ENCODE results near the gene TASL. TPM values are rescaled to one million over a fixed set of nuclear protein-coding genes. Genes with fewer than 3 reads are reported as not detected.

The TASL gene
- total RNA-seq, 1 donor from 2014 or later = not detected

GRCh38 chrX:30533266-30533665, 44.3 kb downstream of the TASL start:
- Mint-ChIP-seq H3K4me3 (ENCODE audit: unreplicated experiment) (no peak overlapping the region), H3K36me3 (ENCODE audit: unreplicated experiment) (no peaks in the 10 kb centered on the region), H3K27ac (ENCODE audit: unreplicated experiment) (no peak overlapping the region), H3K27me3 (ENCODE audit: unreplicated experiment) (no peaks in the 10 kb centered on the region), H3K9me3 (ENCODE audit: unreplicated experiment) (no peaks in the 10 kb centered on the region), H3K4me1 (ENCODE audit: low read depth, unreplicated experiment) (no peaks in the 10 kb centered on the region)
- no peak for DNase-seq
- TF ChIP-seq CTCF (IDR thresholded peaks at IDR 0.05; ENCODE audit: partially characterized antibody, unreplicated experiment) = no peak

DNA sequence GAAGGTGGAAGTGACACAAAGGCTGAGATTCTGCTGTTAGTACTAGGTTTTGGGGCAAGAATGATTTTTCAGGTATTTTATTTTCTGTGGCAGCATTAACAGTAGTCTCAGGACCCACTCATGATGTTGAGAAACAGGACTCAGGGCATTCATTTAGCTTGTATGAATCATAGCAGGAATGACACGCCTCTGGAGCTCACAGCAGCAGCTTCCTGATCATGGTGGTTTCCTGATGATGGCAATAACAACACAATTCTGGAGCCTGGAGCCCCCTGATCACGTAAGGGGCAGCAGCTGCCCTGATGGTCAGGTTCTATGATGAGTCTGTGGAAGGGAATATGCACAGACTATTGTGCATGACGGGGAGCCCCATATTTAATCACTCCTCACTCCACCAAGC, 47.0 kb downstream of the TASL start:
- H3K27me3 Mint-ChIP-seq (ENCODE audit: unreplicated experiment) = no peaks in the 10 kb centered on the region
- DNase-seq = no peak
- no peak for TF ChIP-seq CTCF (IDR thresholded peaks at IDR 0.05; ENCODE audit: partially characterized antibody, unreplicated experiment)
- H3K36me3 Mint-ChIP-seq (ENCODE audit: unreplicated experiment) = no peaks in the 10 kb centered on the region
- no peaks in the 10 kb centered on the region for H3K9me3 Mint-ChIP-seq (ENCODE audit: unreplicated experiment)
- no peaks in the 10 kb centered on the region for H3K4me1 Mint-ChIP-seq (ENCODE audit: low read depth, unreplicated experiment)
- no peak overlapping the region for H3K4me3 Mint-ChIP-seq (ENCODE audit: unreplicated experiment)
- H3K27ac Mint-ChIP-seq (ENCODE audit: unreplicated experiment) = no peak overlapping the region

GRCh38 chrX:30525732-30526131, 51.8 kb downstream of the TASL start:
- no peaks in the 10 kb centered on the region for H3K27me3 Mint-ChIP-seq (ENCODE audit: unreplicated experiment)
- no peak overlapping the region for H3K4me3 Mint-ChIP-seq (ENCODE audit: unreplicated experiment)
- no peak for TF ChIP-seq CTCF (IDR thresholded peaks at IDR 0.05; ENCODE audit: partially characterized antibody, unreplicated experiment)
- H3K9me3 Mint-ChIP-seq (ENCODE audit: unreplicated experiment) = no peaks in the 10 kb centered on the region
- H3K27ac Mint-ChIP-seq (ENCODE audit: unreplicated experiment) = no peak overlapping the region
- no peaks in the 10 kb centered on the region for H3K36me3 Mint-ChIP-seq (ENCODE audit: unreplicated experiment)
- H3K4me1 Mint-ChIP-seq (ENCODE audit: low read depth, unreplicated experiment) = no peaks in the 10 kb centered on the region
- no peak for DNase-seq

DNA sequence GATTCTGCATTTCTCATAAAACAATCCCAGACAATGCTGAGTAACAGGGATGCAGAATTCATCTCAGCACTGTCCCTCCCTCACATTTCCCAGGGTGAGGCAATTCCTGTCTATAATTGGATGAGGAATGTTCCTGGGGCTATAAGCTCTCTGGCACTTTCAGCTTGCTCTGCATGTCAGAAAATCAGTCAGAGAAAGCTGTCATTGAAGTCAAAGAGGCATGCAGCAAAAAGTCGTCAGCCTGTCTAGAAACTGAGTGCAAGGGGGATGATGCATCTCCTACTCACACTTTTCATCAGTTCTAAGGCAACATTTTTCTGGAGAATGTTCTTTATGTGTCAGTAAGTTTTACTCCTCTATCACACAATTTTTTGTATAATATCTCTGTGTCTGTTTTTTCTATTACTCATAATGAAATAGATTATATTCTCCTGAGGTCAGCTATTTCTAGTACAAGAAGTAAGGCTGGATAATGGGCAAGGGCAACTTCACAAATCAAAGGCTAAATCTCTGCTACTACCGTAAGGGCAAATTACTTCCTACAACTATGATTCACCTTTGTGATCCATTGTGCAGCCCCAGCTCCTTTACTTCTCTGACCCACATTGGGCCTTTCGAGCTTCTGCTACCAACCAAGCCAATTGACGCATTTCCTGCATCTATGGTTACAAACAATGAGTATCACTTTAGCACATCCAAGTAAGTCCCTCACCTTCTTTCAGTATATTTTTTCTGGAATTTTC, 56.0 kb downstream of the TASL start:
- DNase-seq = no peak
- Mint-ChIP-seq H3K36me3 (ENCODE audit: unreplicated experiment) (no peaks in the 10 kb centered on the region), H3K27me3 (ENCODE audit: unreplicated experiment) (no peaks in the 10 kb centered on the region), H3K4me3 (ENCODE audit: unreplicated experiment) (no peak overlapping the region), H3K9me3 (ENCODE audit: unreplicated experiment) (no peaks in the 10 kb centered on the region), H3K4me1 (ENCODE audit: low read depth, unreplicated experiment) (no peaks in the 10 kb centered on the region), H3K27ac (ENCODE audit: unreplicated experiment) (no peak overlapping the region)
- no peak for TF ChIP-seq CTCF (IDR thresholded peaks at IDR 0.05; ENCODE audit: partially characterized antibody, unreplicated experiment)

GRCh38 chrX:30513284-30513683, 64.3 kb downstream of the TASL start:
- H3K4me3 Mint-ChIP-seq (ENCODE audit: unreplicated experiment) = no peak overlapping the region
- H3K4me1 Mint-ChIP-seq (ENCODE audit: low read depth, unreplicated experiment) = no peaks in the 10 kb centered on the region
- peaks cover 1% of the 10 kb centered on the region for H3K9me3 Mint-ChIP-seq (ENCODE audit: unreplicated experiment)
- no peak overlapping the region for H3K27ac Mint-ChIP-seq (ENCODE audit: unreplicated experiment)
- no peak for DNase-seq
- H3K27me3 Mint-ChIP-seq (ENCODE audit: unreplicated experiment) = no peaks in the 10 kb centered on the region
- no peaks in the 10 kb centered on the region for H3K36me3 Mint-ChIP-seq (ENCODE audit: unreplicated experiment)
- peak; percentile 70 for TF ChIP-seq CTCF (IDR thresholded peaks at IDR 0.05; ENCODE audit: partially characterized antibody, unreplicated experiment)

Measured in glutamatergic neuron (in vitro differentiated cells).